Brain microvascular endothelial cell (primary cell): Measurements from ENCODE around the gene CSNK1A1.
"Not testable (repeated sequence)": the region's sequence is repeated elsewhere in the genome, so short reads cannot be mapped to it uniquely, and the experiment has no call there.

Experiments
- DNase-seq: peaks from one replicate; pipeline ENCODE4 v3.0.0-alpha.2; 2020
- H3K27ac ChIP-seq: fragments of 250-450 bp; sonication (Bioruptor Pico); 2 replicates; pipeline ENCODE4 v1.5.1; 2020; ENCODE audit warnings: mild to moderate bottlenecking, moderate library complexity
- H3K27me3 ChIP-seq: fragments of 250-450 bp; sonication (Bioruptor Pico); replicated peaks from 2 replicates; pipeline ENCODE4 v1.5.1; 2020; ENCODE audit warnings: mild to moderate bottlenecking
- H3K36me3 ChIP-seq: fragments of 250-450 bp; sonication (Bioruptor Pico); replicated peaks from 2 replicates; pipeline ENCODE4 v1.5.1; 2020; ENCODE audit warnings: mild to moderate bottlenecking
- H3K4me3 ChIP-seq: 2 replicates; pipeline ENCODE4 v1.5.1; 2011; ENCODE audit warnings: low read depth, mild to moderate bottlenecking, control low read depth, low read length, moderate library complexity
- in situ Hi-C: cut with HindIII; loops from 2 replicates; pipeline ENCODE4 v1.10.0; 2017; ENCODE audit warnings: low sequenced_read_pairs, low pct_ligation_motif_present
- TF ChIP-seq, protein P1 (sequence below): IDR thresholded peaks from 2 replicates; pipeline ENCODE4 v1.5.1; 2011; ENCODE audit warnings: low read depth, mild to moderate bottlenecking, moderate library complexity, low read length, control low read depth, inconsistent platforms; ENCODE audit errors: missing control alignments

Gene CSNK1A1

GRCh38 chr5:149596712-149597111 lies 45.5 kb upstream of the CSNK1A1 start:
- no peak for DNase-seq

GRCh38 chr5:149595105-149595504 lies 43.9 kb upstream of the CSNK1A1 start:
- H3K27ac ChIP-seq, H3K4me3 ChIP-seq, H3K36me3 ChIP-seq, in situ Hi-C loops, H3K27me3 ChIP-seq: not testable (repeated sequence)
- peak; percentile 26 for DNase-seq

More at GRCh38 chr5:149596712-149597111, 45.5 kb upstream of the CSNK1A1 start:
- TF ChIP-seq, protein P1, sequence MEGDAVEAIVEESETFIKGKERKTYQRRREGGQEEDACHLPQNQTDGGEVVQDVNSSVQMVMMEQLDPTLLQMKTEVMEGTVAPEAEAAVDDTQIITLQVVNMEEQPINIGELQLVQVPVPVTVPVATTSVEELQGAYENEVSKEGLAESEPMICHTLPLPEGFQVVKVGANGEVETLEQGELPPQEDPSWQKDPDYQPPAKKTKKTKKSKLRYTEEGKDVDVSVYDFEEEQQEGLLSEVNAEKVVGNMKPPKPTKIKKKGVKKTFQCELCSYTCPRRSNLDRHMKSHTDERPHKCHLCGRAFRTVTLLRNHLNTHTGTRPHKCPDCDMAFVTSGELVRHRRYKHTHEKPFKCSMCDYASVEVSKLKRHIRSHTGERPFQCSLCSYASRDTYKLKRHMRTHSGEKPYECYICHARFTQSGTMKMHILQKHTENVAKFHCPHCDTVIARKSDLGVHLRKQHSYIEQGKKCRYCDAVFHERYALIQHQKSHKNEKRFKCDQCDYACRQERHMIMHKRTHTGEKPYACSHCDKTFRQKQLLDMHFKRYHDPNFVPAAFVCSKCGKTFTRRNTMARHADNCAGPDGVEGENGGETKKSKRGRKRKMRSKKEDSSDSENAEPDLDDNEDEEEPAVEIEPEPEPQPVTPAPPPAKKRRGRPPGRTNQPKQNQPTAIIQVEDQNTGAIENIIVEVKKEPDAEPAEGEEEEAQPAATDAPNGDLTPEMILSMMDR = no peak
- Histone ChIP-seq H3K36me3 (no peaks in the 10 kb centered on the region), H3K27me3 (no peaks in the 10 kb centered on the region), H3K27ac (no peak overlapping the region), H3K4me3 (no peak overlapping the region)
- in situ Hi-C loops = no loop called here

- no peak overlapping the region for H3K27ac ChIP-seq
- no peaks in the 10 kb centered on the region for H3K36me3 ChIP-seq
- no peak for DNase-seq
- H3K4me3 ChIP-seq = no peak overlapping the region
- TF ChIP-seq, protein P1 = no peak
- in situ Hi-C loops = no loop called here
- no peaks in the 10 kb centered on the region for H3K27me3 ChIP-seq
Measured at GRCh38 chr5:149594206-149594895, 43.1 kb upstream of the CSNK1A1 start.

- TF ChIP-seq, protein P1 = no peak
- Histone ChIP-seq H3K27ac (no peak overlapping the region), H3K36me3 (no peaks in the 10 kb centered on the region), H3K4me3 (no peak overlapping the region), H3K27me3 (no peaks in the 10 kb centered on the region)
- no peak for DNase-seq
- in situ Hi-C loops = no loop called here
Measured at GRCh38 chr5:149593370-149593769, 42.1 kb upstream of the CSNK1A1 start.

GRCh38 chr5:149588936-149589335 lies 37.7 kb upstream of the CSNK1A1 start:
- Histone ChIP-seq H3K4me3 (no peak overlapping the region), H3K27ac (no peak overlapping the region), H3K27me3 (no peaks in the 10 kb centered on the region), H3K36me3 (no peaks in the 10 kb centered on the region)
- no peak for DNase-seq
- TF ChIP-seq, protein P1 = no peak
- in situ Hi-C loops = no loop called here

- no peak for DNase-seq
- no peaks in the 10 kb centered on the region for H3K27me3 ChIP-seq
- TF ChIP-seq, protein P1 = no peak
- no peak overlapping the region for H3K4me3 ChIP-seq
- H3K27ac ChIP-seq = no peak overlapping the region
- no peaks in the 10 kb centered on the region for H3K36me3 ChIP-seq
- in situ Hi-C loops = no loop called here
Measured at GRCh38 chr5:149586708-149587318, 35.6 kb upstream of the CSNK1A1 start.
